GM12878 (cell line): ENCODE results near the gene FHL3. TPM values are rescaled to one million over a fixed set of nuclear protein-coding genes. Genes with fewer than 3 reads are reported as not detected.
A peak's percentile ranks its signal among the peaks of the same experiment; 100 is the strongest.

Experiments used
- ATAC-seq: fragments of 200-7000 bp; cut with Tn5 transposase; 3 replicates; pipeline ENCODE4 v1.9.1; 2020; ENCODE audit warnings: mild to moderate bottlenecking, moderate library complexity
- BruUV-seq: library from RNA; stranded (reverse); fragments of 400-500 nt; replicated peaks from 2 replicates; lab custom pipeline; 2021; lab: Mats Ljungman, UMichigan
- CTCF ChIA-PET: fragments of 300-600 bp; sonication (Branson Sonifier 250); formaldehyde crosslinking; extraction: SDS; loops from one replicate; lab custom pipeline; 2021; ENCODE audit warnings: inconsistent platforms; lab: Yijun Ruan, JAX
- POLR2A ChIA-PET: fragments of 350-600 bp; formaldehyde crosslinking; extraction: SDS; loops from one replicate; lab custom pipeline; 2021; ENCODE audit warnings: inconsistent platforms; lab: Charles Lee
- RAD21 ChIA-PET: fragments of 300-600 bp; sonication (Branson Sonifier 250); formaldehyde crosslinking; loops from one replicate; lab custom pipeline; 2023; ENCODE audit warnings: antibody characterized with exemption; ENCODE audit not compliant: unreplicated experiment; lab: Charles Lee
- SMC1A ChIA-PET: fragments of 300-600 bp; sonication (Branson Sonifier 250); formaldehyde crosslinking; loops from one replicate; lab custom pipeline; 2023; ENCODE audit not compliant: unreplicated experiment, uncharacterized antibody; lab: Charles Lee
- DNase-seq: peaks from one replicate; pipeline ENCODE4 v3.0.0-alpha.2; 2011; ENCODE audit warnings: low read depth, low spot score
- FAIRE-seq: peaks from 3 replicates; lab custom pipeline; 2011; peaks lifted over from hg19 to GRCh38; lab: Jason Lieb, UNC
- H2AFZ ChIP-seq: 2 replicates; pipeline ENCODE4 v1.6.0; 2011; ENCODE audit warnings: low read depth, low read length, control low read depth; ENCODE audit not compliant: control insufficient read depth
- H3K27ac ChIP-seq: 2 replicates; pipeline ENCODE4 v1.5.1; 2011; ENCODE audit warnings: control low read depth; ENCODE audit not compliant: control insufficient read depth, insufficient read depth
- H3K27me3 ChIP-seq, 2 experiments: replicated peaks in 1 of 2; 2 replicates each; pipeline versions ENCODE4 v1.6.0 to v1.6.1; 2011; ENCODE audit warnings: low read length in 1 of 2; ENCODE audit not compliant: control insufficient read depth in 2 of 2, insufficient read depth in 2 of 2
- H3K36me3 ChIP-seq, 2 experiments: 2 replicates each; pipeline ENCODE4 v1.5.1; 2011; ENCODE audit warnings: low read length in 1 of 2; ENCODE audit not compliant: control insufficient read depth in 2 of 2, insufficient read depth in 2 of 2
- H3K4me1 ChIP-seq: 2 replicates; pipeline ENCODE4 v1.6.1; 2011; ENCODE audit warnings: mild to moderate bottlenecking, low read length, moderate library complexity, mixed read lengths; ENCODE audit not compliant: control insufficient read depth, insufficient read depth
- H3K4me2 ChIP-seq: 2 replicates; pipeline ENCODE4 v1.6.0; 2011; ENCODE audit warnings: control low read depth; ENCODE audit not compliant: control insufficient read depth, insufficient read depth
- H3K4me3 ChIP-seq: fragments of 200-600 bp; sonication (generic); 2 replicates; pipeline ENCODE4 v1.5.1; 2016
- H3K79me2 ChIP-seq: 2 replicates; pipeline ENCODE4 v1.6.0; 2011; ENCODE audit warnings: low read length; ENCODE audit not compliant: control insufficient read depth, insufficient read depth
- H3K9ac ChIP-seq: 2 replicates; pipeline ENCODE4 v1.8.0; 2011; ENCODE audit warnings: low read length, control low read depth, mixed read lengths; ENCODE audit not compliant: control insufficient read depth, insufficient read depth
- H3K9me3 ChIP-seq: replicated peaks from 3 replicates; pipeline ENCODE4 v1.5.1; 2011; ENCODE audit warnings: mild to moderate bottlenecking, low read length; ENCODE audit not compliant: control insufficient read depth, insufficient read depth
- H4K20me1 ChIP-seq: 2 replicates; pipeline ENCODE4 v1.6.0; 2011; ENCODE audit not compliant: control insufficient read depth, insufficient read depth
- BACH1 ChIP-seq: fragments of 450-650 bp; IDR thresholded peaks from 2 replicates; pipeline ENCODE4 v1.6.1; 2017; ENCODE audit warnings: mild to moderate bottlenecking, borderline replicate concordance
- EZH2 ChIP-seq: IDR thresholded peaks from 2 replicates; pipeline ENCODE4 v1.6.1; 2012; ENCODE audit warnings: low read depth, mild to moderate bottlenecking, control low read depth, inconsistent platforms, low read length, borderline replicate concordance; ENCODE audit not compliant: control insufficient read depth
- HDAC6 ChIP-seq: fragments of 200-600 bp; sonication (generic); IDR thresholded peaks from one replicate; pipeline ENCODE4 v1.8.0; 2017; ENCODE audit warnings: antibody characterized with exemption; ENCODE audit not compliant: unreplicated experiment
- LARP7 ChIP-seq: fragments of 450-650 bp; IDR thresholded peaks from 2 replicates; pipeline ENCODE4 v1.6.1; 2017; ENCODE audit warnings: mild to moderate bottlenecking
- NFIC ChIP-seq: IDR thresholded peaks from 2 replicates; pipeline ENCODE4 v1.6.1; 2012; ENCODE audit warnings: low read depth, mild to moderate bottlenecking, inconsistent platforms, low read length, moderate library complexity
- NR2F1 ChIP-seq: fragments of 450-650 bp; conservative IDR thresholded peaks from 2 replicates; pipeline ENCODE4 v1.6.1; 2017; ENCODE audit warnings: mild to moderate bottlenecking
- ZBED1 ChIP-seq: IDR thresholded peaks from 2 replicates; pipeline ENCODE4 v1.6.1; 2016; ENCODE audit warnings: borderline replicate concordance
- ZSCAN29 ChIP-seq: fragments of 450-650 bp; IDR thresholded peaks from 2 replicates; pipeline ENCODE4 v1.6.1; 2017; ENCODE audit warnings: mild to moderate bottlenecking, moderate library complexity
- WGBS: methylation state at CpG from one replicate; pipeline ENCODE4 v1.1.6; 2016; ENCODE audit warnings: low lambda C conversion rate; ENCODE audit not compliant: insufficient replicate concordance, insufficient coverage; ENCODE audit errors: missing lambda C conversion rate; 5-methylcytosine and 5-hydroxymethylcytosine counted together
- in situ Hi-C: fragments of 300-500 bp; cut with MboI; formaldehyde crosslinking; loops from 9 replicates; pipeline ENCODE4 v1.14.3; 2018; ENCODE audit warnings: mixed read lengths
- intact Hi-C: fragments of 100-400 bp; cut with micrococcal nuclease; formaldehyde crosslinking; loops from one replicate; pipeline ENCODE4 v1.14.2; 2022; ENCODE audit not compliant: unreplicated experiment
- polyA plus RNA-seq, 11 experiments: library from polyadenylated mRNA; depleted of rRNA in 4 of 11; unstranded in 6 of 11; stranded (reverse) in 5 of 11; fragments of >200 nt; fragmentation: Nextera tagmentation in 4 of 11; fragmentation: Illumina TruSeq in 1 of 11; extraction: Ambion mirVana in 4 of 11; extraction: Trizol in 1 of 11; gene quantifications; 1 replicate in 1 of 11; 2 replicates in 10 of 11; pipeline versions ENCODE4 v1.2.1 to v1.2.3, GENCODE V29; 2011 to 2016; ENCODE audit warnings: inconsistent platforms in 2 of 11, missing spikeins in 2 of 11, low read depth in 1 of 11
- total RNA-seq, 4 experiments: library from RNA; depleted of rRNA in 3 of 4; stranded (reverse); fragments of >200 nt in 3 of 4; fragmentation: Illumina TruSeq in 1 of 4; extraction: Trizol in 1 of 4; gene quantifications; 2 replicates each; pipeline versions ENCODE4 v1.2.1 to v1.2.3, GENCODE V29; 2013 to 2021
- TF ChIP-seq, protein P1 (sequence below): IDR thresholded peaks from 2 replicates; pipeline ENCODE4 v1.6.1; 2012; ENCODE audit warnings: low read depth, low read length, improper control_type of control experiment
- TF ChIP-seq, protein P2 (sequence below): fragments of 450-650 bp; IDR thresholded peaks from 2 replicates; pipeline ENCODE4 v1.6.1; 2017; ENCODE audit warnings: borderline replicate concordance

The FHL3 gene
- total and polyA plus RNA-seq, 10 of the 15 experiments (the other 5 are each of a cell fraction or from before 2014, with no cell fraction given), result 0.26 to 13.9 (median 7.9) TPM

- TF ChIP-seq, protein P1, sequence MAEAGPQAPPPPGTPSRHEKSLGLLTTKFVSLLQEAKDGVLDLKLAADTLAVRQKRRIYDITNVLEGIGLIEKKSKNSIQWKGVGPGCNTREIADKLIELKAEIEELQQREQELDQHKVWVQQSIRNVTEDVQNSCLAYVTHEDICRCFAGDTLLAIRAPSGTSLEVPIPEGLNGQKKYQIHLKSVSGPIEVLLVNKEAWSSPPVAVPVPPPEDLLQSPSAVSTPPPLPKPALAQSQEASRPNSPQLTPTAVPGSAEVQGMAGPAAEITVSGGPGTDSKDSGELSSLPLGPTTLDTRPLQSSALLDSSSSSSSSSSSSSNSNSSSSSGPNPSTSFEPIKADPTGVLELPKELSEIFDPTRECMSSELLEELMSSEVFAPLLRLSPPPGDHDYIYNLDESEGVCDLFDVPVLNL, result no peak
- no peak for TF ChIP-seq ZSCAN29
- no peak for TF ChIP-seq NFIC
- TF ChIP-seq BACH1, result peak; percentile 86; the same call in 1 of the 2 replicates
- peak; percentile 35; the same call in 1 of the 2 replicates for TF ChIP-seq LARP7
- TF ChIP-seq, protein P2, sequence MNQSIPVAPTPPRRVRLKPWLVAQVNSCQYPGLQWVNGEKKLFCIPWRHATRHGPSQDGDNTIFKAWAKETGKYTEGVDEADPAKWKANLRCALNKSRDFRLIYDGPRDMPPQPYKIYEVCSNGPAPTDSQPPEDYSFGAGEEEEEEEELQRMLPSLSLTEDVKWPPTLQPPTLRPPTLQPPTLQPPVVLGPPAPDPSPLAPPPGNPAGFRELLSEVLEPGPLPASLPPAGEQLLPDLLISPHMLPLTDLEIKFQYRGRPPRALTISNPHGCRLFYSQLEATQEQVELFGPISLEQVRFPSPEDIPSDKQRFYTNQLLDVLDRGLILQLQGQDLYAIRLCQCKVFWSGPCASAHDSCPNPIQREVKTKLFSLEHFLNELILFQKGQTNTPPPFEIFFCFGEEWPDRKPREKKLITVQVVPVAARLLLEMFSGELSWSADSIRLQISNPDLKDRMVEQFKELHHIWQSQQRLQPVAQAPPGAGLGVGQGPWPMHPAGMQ, result no peak
- TF ChIP-seq, all 136 proteins: peak for 6
Measured at GRCh38 chr1:38046333-38046883, 41.1 kb upstream of the FHL3 start, which contains the start of gene POU3F1 (continued).

DNA sequence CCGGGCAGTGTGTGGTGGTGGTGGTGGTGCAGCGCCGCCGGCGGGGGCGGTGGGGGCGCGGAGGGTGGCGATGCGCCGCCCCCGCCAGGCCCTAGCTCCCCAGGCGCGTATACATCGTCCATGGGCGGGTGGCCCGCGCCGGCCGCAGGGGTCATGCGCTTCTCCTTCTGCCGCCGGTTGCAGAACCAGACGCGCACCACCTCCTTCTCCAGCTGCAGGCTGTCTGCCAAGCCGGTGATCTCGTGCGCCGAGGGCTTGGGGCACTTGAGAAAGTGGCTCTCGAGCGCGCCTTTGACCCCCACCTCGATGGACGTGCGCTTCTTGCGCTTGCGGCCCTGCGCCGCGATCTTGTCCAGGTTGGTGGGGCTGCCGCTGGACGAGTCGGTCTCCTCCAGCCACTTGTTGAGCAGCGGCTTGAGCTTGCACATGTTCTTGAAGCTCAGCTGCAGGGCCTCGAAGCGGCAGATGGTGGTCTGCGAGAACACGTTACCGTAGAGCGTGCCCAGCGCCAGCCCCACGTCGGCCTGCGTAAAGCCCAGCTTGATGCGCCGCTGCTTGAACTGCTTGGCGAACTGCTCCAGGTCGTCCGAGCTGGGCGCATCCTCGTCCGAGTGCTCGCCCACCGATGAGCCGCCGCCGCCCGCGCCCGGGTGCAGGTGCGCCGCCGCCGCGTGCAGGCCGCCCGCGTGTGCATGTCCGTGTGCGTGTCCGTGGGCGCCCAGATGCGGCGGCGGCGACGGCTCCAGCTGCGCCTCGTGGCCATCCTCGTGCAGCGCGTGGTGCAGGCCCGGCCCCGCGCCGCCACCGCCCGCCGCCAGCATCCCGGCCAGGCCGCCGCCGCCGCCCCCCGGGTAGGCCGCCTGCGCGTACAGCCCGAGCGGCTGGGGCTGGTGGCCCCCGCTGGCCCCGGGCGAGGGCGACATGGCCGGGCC is 40.4 kb upstream of the FHL3 start:
- ATAC-seq (no peak), DNase-seq (no peak), FAIRE-seq (no peak)
- Histone ChIP-seq H3K9me3 (no peaks in the 10 kb centered on the region), H3K4me2 (peak overlapping the region; percentile 74), H3K4me3 (no peak overlapping the region), H3K27ac (no peak overlapping the region), H3K9ac (no peak overlapping the region), H2AFZ (no peak overlapping the region), H4K20me1 (no peaks in the 10 kb centered on the region; the same call in 1 of the 2 replicates), H3K79me2 (no peaks in the 10 kb centered on the region), H3K27me3 (peaks cover 9 to 13% of the 10 kb centered on the region in 2 experiments), H3K36me3 (no peaks in the 10 kb centered on the region), H3K4me1 (peaks cover 9% of the 10 kb centered on the region)
- ChIA-PET RAD21 (interaction anchor here (2.9 to 3.4 kb wide), 2 partner anchors 16 to 18 kb away, joined by 14 to 20 read pairs; no protein-coding TSS in a partner anchor), POLR2A (interaction anchor here (0.7 to 1.1 kb wide), 2 partner anchors 16 to 21 kb away, joined by 3 read pairs; no protein-coding TSS in a partner anchor), SMC1A (interaction anchor here (1.3 to 23.8 kb wide), 3 partner anchors 10 to 25 kb away, joined by 3 to 316 read pairs (median 5); no protein-coding TSS in a partner anchor), CTCF (interaction anchor here (1.3 to 11.0 kb wide), 2 partner anchors 9 to 26 kb away, joined by 4 to 179 read pairs; no protein-coding TSS in a partner anchor)
- BruUV-seq, result no TSS peak
- WGBS, result 3% methylated on average over 73 of the region's 115 CpGs
- intact Hi-C loops, result loop anchor here (2.0 kb wide), 1 partner anchor 541 kb away; no protein-coding TSS in a partner anchor
- TF ChIP-seq HDAC6, result peak; percentile 60
- no peak for TF ChIP-seq ZBED1
- peak; percentile 54; the same call in 1 of the 2 replicates for TF ChIP-seq NR2F1
- TF ChIP-seq EZH2, result peak; percentile 88; the same call in 1 of the 2 replicates
- in situ Hi-C loops, result loop anchor here (25.0 kb wide), 1 partner anchor 542 kb away; no protein-coding TSS in a partner anchor
